Measurements from ENCODE around the gene LARGE2. TPM values are rescaled to one million over a fixed set of nuclear protein-coding genes. Genes with fewer than 3 reads are reported as not detected.

Gene LARGE2
- total and polyA plus RNA-seq, 2 of the 13 experiments (the other 11 are each of a cell fraction or from before 2014, with no cell fraction given), result 8.5 to 21.6 TPM

DNA sequence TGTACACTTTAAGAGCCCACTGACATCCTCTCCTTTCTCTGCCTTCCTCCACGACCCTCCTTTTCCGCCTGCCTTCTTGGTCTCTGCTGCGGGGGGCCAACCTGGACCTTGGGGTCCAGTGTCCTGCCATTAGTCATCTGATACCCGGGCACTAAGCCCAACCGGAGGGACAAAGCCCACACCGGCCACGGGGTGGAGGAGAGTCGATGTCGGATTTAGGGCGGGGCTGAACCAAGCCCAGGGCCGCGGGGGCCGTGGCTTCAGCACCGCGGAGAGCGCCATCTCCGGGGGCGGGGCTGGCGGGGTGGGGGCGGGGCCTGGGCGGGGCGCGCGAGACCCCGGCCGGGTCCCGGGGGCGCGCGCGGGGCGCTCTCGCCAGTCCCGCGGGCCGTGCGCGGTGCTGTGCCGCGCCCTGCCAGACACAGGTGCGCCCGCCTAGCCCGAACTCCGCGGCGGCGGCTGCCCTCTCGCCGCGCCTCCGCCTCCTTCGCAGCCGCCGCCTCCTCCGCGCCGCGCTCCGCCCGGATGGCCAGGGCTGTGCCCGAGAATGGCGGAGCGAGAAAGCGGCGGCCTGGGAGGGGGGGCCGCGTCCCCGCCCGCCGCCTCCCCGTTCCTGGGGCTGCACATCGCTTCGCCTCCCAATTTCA, 37.1 kb upstream of the LARGE2 start, which contains the start of gene MAPK8IP1 (continued):
- TF ChIP-seq ZBTB7B (CRISPR knock-in tag; IDR thresholded peaks at IDR 0.05), result 0 out of 2 replicates have a peak, but pooled peaks have one; percentile 35
- peak; percentile 78; the same call in 1 of the 2 replicates for TF ChIP-seq KLF6 (CRISPR knock-in tag; IDR thresholded peaks at IDR 0.05)
- TF ChIP-seq TSC22D2 (CRISPR knock-in tag; IDR thresholded peaks at IDR 0.05; ENCODE audit: borderline replicate concordance), result peak; percentile 84; the same call in 1 of the 2 replicates
- TF ChIP-seq ZNF678 (CRISPR knock-in tag; IDR thresholded peaks at IDR 0.05), result no peak
- TF ChIP-seq AHR (CRISPR knock-in tag; IDR thresholded peaks at IDR 0.05), result 0 out of 2 replicates have a peak, but pooled peaks have one; percentile 36
- TF ChIP-seq, protein P1, sequence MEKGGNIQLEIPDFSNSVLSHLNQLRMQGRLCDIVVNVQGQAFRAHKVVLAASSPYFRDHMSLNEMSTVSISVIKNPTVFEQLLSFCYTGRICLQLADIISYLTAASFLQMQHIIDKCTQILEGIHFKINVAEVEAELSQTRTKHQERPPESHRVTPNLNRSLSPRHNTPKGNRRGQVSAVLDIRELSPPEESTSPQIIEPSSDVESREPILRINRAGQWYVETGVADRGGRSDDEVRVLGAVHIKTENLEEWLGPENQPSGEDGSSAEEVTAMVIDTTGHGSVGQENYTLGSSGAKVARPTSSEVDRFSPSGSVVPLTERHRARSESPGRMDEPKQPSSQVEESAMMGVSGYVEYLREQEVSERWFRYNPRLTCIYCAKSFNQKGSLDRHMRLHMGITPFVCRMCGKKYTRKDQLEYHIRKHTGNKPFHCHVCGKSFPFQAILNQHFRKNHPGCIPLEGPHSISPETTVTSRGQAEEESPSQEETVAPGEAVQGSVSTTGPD (CRISPR knock-in tag; IDR thresholded peaks at IDR 0.05), result no peak
- no peak for TF ChIP-seq RNF2 (conservative IDR thresholded peaks at IDR 0.05; ENCODE audit: low read depth)
- TF ChIP-seq ZNF329 (CRISPR knock-in tag; IDR thresholded peaks at IDR 0.05; ENCODE audit: low read depth), result no peak
- TF ChIP-seq, protein P2, sequence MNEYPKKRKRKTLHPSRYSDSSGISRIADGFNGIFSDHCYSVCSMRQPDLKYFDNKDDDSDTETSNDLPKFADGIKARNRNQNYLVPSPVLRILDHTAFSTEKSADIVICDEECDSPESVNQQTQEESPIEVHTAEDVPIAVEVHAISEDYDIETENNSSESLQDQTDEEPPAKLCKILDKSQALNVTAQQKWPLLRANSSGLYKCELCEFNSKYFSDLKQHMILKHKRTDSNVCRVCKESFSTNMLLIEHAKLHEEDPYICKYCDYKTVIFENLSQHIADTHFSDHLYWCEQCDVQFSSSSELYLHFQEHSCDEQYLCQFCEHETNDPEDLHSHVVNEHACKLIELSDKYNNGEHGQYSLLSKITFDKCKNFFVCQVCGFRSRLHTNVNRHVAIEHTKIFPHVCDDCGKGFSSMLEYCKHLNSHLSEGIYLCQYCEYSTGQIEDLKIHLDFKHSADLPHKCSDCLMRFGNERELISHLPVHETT (CRISPR knock-in tag; conservative IDR thresholded peaks at IDR 0.05), result 0 out of 2 replicates have a peak, but pooled peaks have one; percentile 47
- TF ChIP-seq, protein P3, sequence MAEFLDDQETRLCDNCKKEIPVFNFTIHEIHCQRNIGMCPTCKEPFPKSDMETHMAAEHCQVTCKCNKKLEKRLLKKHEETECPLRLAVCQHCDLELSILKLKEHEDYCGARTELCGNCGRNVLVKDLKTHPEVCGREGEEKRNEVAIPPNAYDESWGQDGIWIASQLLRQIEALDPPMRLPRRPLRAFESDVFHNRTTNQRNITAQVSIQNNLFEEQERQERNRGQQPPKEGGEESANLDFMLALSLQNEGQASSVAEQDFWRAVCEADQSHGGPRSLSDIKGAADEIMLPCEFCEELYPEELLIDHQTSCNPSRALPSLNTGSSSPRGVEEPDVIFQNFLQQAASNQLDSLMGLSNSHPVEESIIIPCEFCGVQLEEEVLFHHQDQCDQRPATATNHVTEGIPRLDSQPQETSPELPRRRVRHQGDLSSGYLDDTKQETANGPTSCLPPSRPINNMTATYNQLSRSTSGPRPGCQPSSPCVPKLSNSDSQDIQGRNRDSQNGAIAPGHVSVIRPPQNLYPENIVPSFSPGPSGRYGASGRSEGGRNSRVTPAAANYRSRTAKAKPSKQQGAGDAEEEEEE (CRISPR knock-in tag; IDR thresholded peaks at IDR 0.05; ENCODE audit: borderline replicate concordance), result no peak
- peak; percentile 64; the same call in 1 of the 2 replicates for TF ChIP-seq HOXA5 (CRISPR knock-in tag; IDR thresholded peaks at IDR 0.05)
- TF ChIP-seq HNRNPLL (IDR thresholded peaks at IDR 0.05; ENCODE audit: low read depth, low read length, poor library complexity, severe bottlenecking), result peak; percentile 69
- TF ChIP-seq ZNF557 (CRISPR knock-in tag; IDR thresholded peaks at IDR 0.05), result no peak
- TF ChIP-seq NR2F1 (CRISPR knock-in tag; IDR thresholded peaks at IDR 0.05), result no peak
- no peak for TF ChIP-seq AKAP8 (CRISPR knock-in tag; IDR thresholded peaks at IDR 0.05)
- TF ChIP-seq ZNF615 (CRISPR knock-in tag; IDR thresholded peaks at IDR 0.05; ENCODE audit: borderline replicate concordance), result no peak
- no peak for TF ChIP-seq ZBTB42 (CRISPR knock-in tag; IDR thresholded peaks at IDR 0.05)
- peak; percentile 70; the same call in 1 of the 2 replicates for TF ChIP-seq ZNF616 (CRISPR knock-in tag; IDR thresholded peaks at IDR 0.05; ENCODE audit: low read depth)
- peak; percentile 25; the same call in 1 of the 2 replicates for TF ChIP-seq FOXK1 (CRISPR knock-in tag; IDR thresholded peaks at IDR 0.05; ENCODE audit: borderline replicate concordance, low read depth)
- TF ChIP-seq REPIN1 (CRISPR knock-in tag; IDR thresholded peaks at IDR 0.05; ENCODE audit: borderline replicate concordance, low read depth), result no peak
- TF ChIP-seq SNRNP70 (IDR thresholded peaks at IDR 0.05; ENCODE audit: low read depth, low read length), result no peak
- no peak for TF ChIP-seq SOX13 (IDR thresholded peaks at IDR 0.05)
- peak in 1 of 2 experiments; percentile 33; a peak in 2 of 4 replicates for TF ChIP-seq SOX13 (CRISPR knock-in tag; conservative IDR thresholded peaks at IDR 0.05 in 1 of 2, IDR thresholded peaks at IDR 0.05 in 1 of 2)
- TF ChIP-seq, protein P4, sequence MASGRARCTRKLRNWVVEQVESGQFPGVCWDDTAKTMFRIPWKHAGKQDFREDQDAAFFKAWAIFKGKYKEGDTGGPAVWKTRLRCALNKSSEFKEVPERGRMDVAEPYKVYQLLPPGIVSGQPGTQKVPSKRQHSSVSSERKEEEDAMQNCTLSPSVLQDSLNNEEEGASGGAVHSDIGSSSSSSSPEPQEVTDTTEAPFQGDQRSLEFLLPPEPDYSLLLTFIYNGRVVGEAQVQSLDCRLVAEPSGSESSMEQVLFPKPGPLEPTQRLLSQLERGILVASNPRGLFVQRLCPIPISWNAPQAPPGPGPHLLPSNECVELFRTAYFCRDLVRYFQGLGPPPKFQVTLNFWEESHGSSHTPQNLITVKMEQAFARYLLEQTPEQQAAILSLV (CRISPR knock-in tag; IDR thresholded peaks at IDR 0.05; ENCODE audit: borderline replicate concordance), result no peak
- no peak for TF ChIP-seq ZFP37 (CRISPR knock-in tag; IDR thresholded peaks at IDR 0.05; ENCODE audit: borderline replicate concordance)

Data from HepG2 (cell line).